ENCODE data around the gene ABLIM3.
"Not testable (repeated sequence)": the region's sequence is repeated elsewhere in the genome, so short reads cannot be mapped to it uniquely, and the experiment has no call there.

Gene ABLIM3

GRCh38 chr5:149157330-149157729, 16.0 kb downstream of the ABLIM3 start:
- no peak for DNase-seq (ENCODE audit: low read depth)

GRCh38 chr5:149160291-149160787, 19.0 kb downstream of the ABLIM3 start:
- no peak for DNase-seq (ENCODE audit: low read depth)

GRCh38 chr5:149161026-149161687, 19.9 kb downstream of the ABLIM3 start:
- no peak for DNase-seq (ENCODE audit: low read depth)

- no peak for DNase-seq (ENCODE audit: low read depth)
These were observed 20.6 kb downstream of the ABLIM3 start for GRCh38 chr5:149161850-149162249.

GRCh38 chr5:149162401-149163084, 21.2 kb downstream of the ABLIM3 start:
- no peak for DNase-seq (ENCODE audit: low read depth)

- DNase-seq (ENCODE audit: low read depth): no peak
These were observed 23.4 kb downstream of the ABLIM3 start for GRCh38 chr5:149164731-149165130.

GRCh38 chr5:149166128-149166527, 24.8 kb downstream of the ABLIM3 start:
- no peak for DNase-seq (ENCODE audit: low read depth)

- no peak for DNase-seq (ENCODE audit: low read depth)
These were observed 25.4 kb downstream of the ABLIM3 start for GRCh38 chr5:149166591-149167100.

GRCh38 chr5:149168276-149168906, 27.1 kb downstream of the ABLIM3 start:
- no peak for DNase-seq (ENCODE audit: low read depth)

- no peak for DNase-seq (ENCODE audit: low read depth)
These were observed 29.0 kb downstream of the ABLIM3 start for GRCh38 chr5:149170299-149170698.

GRCh38 chr5:149172261-149172660, 31.0 kb downstream of the ABLIM3 start:
- DNase-seq (ENCODE audit: low read depth): no peak

GRCh38 chr5:149172709-149173505, 31.6 kb downstream of the ABLIM3 start:
- no peak for DNase-seq (ENCODE audit: low read depth)

GRCh38 chr5:149174847-149175234, 33.5 kb downstream of the ABLIM3 start:
- DNase-seq (ENCODE audit: low read depth): no peak

GRCh38 chr5:149175346-149176105, 34.2 kb downstream of the ABLIM3 start:
- DNase-seq (ENCODE audit: low read depth): no peak

GRCh38 chr5:149177339-149177843, 36.1 kb downstream of the ABLIM3 start:
- DNase-seq (ENCODE audit: low read depth): no peak

- no peak for DNase-seq (ENCODE audit: low read depth)
These were observed 36.7 kb downstream of the ABLIM3 start for GRCh38 chr5:149177911-149178565.

- DNase-seq (ENCODE audit: low read depth): no peak
These were observed 40.4 kb downstream of the ABLIM3 start for GRCh38 chr5:149181732-149182131.

GRCh38 chr5:149182241-149182640, 40.9 kb downstream of the ABLIM3 start:
- DNase-seq (ENCODE audit: low read depth): no peak

GRCh38 chr5:149185067-149185466, 43.8 kb downstream of the ABLIM3 start:
- DNase-seq (ENCODE audit: low read depth): no peak

GRCh38 chr5:149186506-149186905, 45.2 kb downstream of the ABLIM3 start:
- no peak for DNase-seq (ENCODE audit: low read depth)

GRCh38 chr5:149187617-149188016, 46.3 kb downstream of the ABLIM3 start:
- not testable (repeated sequence) for DNase-seq (ENCODE audit: low read depth)

Measured in stimulated activated CD4-positive, alpha-beta T cell treated with anti-CD3 and anti-CD28 coated beads, Interleukin-2, amount 100 ng/mL, for 4 hours (primary cell).